Erythroblast (primary cell): Measurements from ENCODE around the gene PSMD1.
"Not testable (repeated sequence)": the region's sequence is repeated elsewhere in the genome, so short reads cannot be mapped to it uniquely, and the experiment has no call there.

Experiments used
- GATA1 ChIP-seq: IDR thresholded peaks from 2 replicates; pipeline ENCODE4 v1.6.1; 2011; ENCODE audit warnings: low read depth, mild to moderate bottlenecking, control low read depth, low read length, moderate library complexity
- POLR2A ChIP-seq: IDR thresholded peaks from 2 replicates; pipeline ENCODE4 v1.6.1; 2011; ENCODE audit warnings: mild to moderate bottlenecking, low read length

DNA sequence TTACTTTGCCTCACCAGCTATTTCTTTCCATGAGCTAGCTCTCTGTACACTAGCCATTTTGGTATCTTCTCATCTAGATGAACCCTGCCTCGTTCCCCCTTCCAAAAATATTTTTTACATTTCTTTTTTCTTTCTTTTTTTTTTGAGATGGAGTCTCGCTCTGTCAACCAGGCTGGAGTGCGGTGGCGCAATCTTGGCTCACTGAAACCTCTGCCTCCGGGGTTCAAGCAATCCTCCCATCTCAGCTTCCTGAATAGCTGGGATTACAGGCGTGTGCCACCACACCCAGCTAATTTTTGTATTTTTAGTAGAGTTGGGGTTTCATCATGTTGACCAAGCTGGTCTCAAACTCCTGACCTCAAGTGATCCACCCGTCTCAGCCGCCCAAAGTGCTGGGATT is 10.9 kb downstream of the PSMD1 start:
- not testable (repeated sequence) for TF ChIP-seq POLR2A, GATA1
